ENCODE results near the gene METTL15.

DNA sequence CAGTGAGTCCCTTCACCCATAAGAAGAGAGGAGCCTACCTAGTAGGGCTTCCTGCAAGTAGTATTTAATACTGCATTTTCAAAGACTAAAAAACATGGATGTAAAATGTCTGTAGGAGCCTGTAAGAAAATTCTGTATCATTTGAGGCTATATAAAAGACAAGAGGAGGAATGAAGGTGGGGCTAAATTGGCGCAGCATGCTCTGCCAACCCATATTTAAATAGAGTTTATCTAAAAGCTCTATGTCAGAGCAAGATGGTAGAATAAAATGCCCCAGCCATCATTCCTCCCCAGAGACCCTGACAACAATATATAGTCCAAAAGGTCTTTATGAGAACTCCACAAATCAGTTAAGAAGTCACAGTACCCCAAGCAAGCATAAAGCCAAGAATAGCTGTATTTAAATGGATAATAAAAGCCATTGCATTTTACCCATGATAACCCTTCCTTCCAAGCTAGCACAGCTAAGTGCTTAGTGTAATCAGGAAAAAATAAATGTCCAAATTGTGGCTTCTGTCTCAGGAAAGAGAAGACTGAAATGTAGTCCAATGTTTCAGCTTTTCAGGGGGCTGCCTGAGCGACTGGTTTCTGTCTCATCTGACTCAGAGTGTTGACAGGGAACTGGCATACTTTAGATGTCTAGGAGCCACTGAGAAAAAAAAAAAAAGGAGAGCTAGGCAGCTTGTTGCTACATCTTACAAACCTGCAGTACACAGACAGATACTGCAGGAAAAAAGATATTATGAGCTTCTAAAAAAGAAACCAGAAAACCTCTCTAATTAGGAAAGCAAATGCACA lies 258.6 kb downstream of the METTL15 start:
- TF ChIP-seq, protein P1, sequence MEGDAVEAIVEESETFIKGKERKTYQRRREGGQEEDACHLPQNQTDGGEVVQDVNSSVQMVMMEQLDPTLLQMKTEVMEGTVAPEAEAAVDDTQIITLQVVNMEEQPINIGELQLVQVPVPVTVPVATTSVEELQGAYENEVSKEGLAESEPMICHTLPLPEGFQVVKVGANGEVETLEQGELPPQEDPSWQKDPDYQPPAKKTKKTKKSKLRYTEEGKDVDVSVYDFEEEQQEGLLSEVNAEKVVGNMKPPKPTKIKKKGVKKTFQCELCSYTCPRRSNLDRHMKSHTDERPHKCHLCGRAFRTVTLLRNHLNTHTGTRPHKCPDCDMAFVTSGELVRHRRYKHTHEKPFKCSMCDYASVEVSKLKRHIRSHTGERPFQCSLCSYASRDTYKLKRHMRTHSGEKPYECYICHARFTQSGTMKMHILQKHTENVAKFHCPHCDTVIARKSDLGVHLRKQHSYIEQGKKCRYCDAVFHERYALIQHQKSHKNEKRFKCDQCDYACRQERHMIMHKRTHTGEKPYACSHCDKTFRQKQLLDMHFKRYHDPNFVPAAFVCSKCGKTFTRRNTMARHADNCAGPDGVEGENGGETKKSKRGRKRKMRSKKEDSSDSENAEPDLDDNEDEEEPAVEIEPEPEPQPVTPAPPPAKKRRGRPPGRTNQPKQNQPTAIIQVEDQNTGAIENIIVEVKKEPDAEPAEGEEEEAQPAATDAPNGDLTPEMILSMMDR (conservative IDR thresholded peaks at IDR 0.05 in 1 of 2, IDR thresholded peaks at IDR 0.05 in 1 of 2; ENCODE audit: extremely low read depth in 1 of 2, insufficient read depth in 1 of 2, low read depth in 1 of 2, low read length in 2 of 2) = no peak
- TF ChIP-seq EZH2 (IDR thresholded peaks at IDR 0.05; ENCODE audit: borderline replicate concordance, low read length) = no peak
